Measurements from ENCODE around the gene NLGN1.

Gene NLGN1

DNA sequence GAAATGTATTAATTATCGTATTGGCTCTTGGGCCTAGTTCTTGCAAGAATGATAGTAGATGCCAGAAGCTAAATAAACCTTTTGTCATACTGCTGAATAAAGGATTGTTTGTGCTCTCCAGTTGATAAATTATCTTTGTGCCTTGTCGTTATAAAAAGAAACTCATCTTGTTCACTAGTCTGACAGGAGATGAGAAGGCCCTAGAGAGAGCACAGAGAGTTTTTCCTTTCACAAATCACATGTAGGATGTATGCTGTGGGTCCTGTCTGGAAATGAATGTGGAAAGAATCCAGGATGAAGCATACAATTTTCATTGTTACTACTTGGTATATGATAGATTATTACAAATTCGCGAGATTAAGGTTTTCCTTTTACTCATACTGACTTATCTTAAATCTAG, 113.0 kb downstream of the NLGN1 start:
- TF ChIP-seq, protein P1, sequence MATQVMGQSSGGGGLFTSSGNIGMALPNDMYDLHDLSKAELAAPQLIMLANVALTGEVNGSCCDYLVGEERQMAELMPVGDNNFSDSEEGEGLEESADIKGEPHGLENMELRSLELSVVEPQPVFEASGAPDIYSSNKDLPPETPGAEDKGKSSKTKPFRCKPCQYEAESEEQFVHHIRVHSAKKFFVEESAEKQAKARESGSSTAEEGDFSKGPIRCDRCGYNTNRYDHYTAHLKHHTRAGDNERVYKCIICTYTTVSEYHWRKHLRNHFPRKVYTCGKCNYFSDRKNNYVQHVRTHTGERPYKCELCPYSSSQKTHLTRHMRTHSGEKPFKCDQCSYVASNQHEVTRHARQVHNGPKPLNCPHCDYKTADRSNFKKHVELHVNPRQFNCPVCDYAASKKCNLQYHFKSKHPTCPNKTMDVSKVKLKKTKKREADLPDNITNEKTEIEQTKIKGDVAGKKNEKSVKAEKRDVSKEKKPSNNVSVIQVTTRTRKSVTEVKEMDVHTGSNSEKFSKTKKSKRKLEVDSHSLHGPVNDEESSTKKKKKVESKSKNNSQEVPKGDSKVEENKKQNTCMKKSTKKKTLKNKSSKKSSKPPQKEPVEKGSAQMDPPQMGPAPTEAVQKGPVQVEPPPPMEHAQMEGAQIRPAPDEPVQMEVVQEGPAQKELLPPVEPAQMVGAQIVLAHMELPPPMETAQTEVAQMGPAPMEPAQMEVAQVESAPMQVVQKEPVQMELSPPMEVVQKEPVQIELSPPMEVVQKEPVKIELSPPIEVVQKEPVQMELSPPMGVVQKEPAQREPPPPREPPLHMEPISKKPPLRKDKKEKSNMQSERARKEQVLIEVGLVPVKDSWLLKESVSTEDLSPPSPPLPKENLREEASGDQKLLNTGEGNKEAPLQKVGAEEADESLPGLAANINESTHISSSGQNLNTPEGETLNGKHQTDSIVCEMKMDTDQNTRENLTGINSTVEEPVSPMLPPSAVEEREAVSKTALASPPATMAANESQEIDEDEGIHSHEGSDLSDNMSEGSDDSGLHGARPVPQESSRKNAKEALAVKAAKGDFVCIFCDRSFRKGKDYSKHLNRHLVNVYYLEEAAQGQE (IDR thresholded peaks at IDR 0.05; ENCODE audit: insufficient read depth in 1 of 2, low read depth in 2 of 2, low read length in 2 of 2) = no peak
- TF ChIP-seq POLR2AphosphoS5 (IDR thresholded peaks at IDR 0.05; ENCODE audit: low read depth, low read length) (no peak), FOXP2 (optimal IDR thresholded peaks at IDR 0.05; ENCODE audit: borderline replicate concordance, extremely low read depth, extremely low read length, insufficient read depth) (no peak), SIN3A (IDR thresholded peaks at IDR 0.05; ENCODE audit: borderline replicate concordance, insufficient read depth, low read length) (no peak), TAF1 (IDR thresholded peaks at IDR 0.05; ENCODE audit: borderline replicate concordance, insufficient read depth, low read length) (no peak)

GRCh38 chr3:173513123-173513522, 115.6 kb downstream of the NLGN1 start:
- TF ChIP-seq FOXP2 (optimal IDR thresholded peaks at IDR 0.05; ENCODE audit: borderline replicate concordance, extremely low read depth, extremely low read length, insufficient read depth) = no peak
- no peak for TF ChIP-seq TAF1 (IDR thresholded peaks at IDR 0.05; ENCODE audit: borderline replicate concordance, insufficient read depth, low read length)
- no peak for TF ChIP-seq POLR2AphosphoS5 (IDR thresholded peaks at IDR 0.05; ENCODE audit: low read depth, low read length)
- TF ChIP-seq SIN3A (IDR thresholded peaks at IDR 0.05; ENCODE audit: borderline replicate concordance, insufficient read depth, low read length) = no peak
- TF ChIP-seq, protein P1 (IDR thresholded peaks at IDR 0.05; ENCODE audit: insufficient read depth in 1 of 2, low read depth in 2 of 2, low read length in 2 of 2) = no peak

GRCh38 chr3:173529062-173529711, 131.6 kb downstream of the NLGN1 start:
- no peak for TF ChIP-seq SIN3A (IDR thresholded peaks at IDR 0.05; ENCODE audit: borderline replicate concordance, insufficient read depth, low read length)
- TF ChIP-seq POLR2AphosphoS5 (IDR thresholded peaks at IDR 0.05; ENCODE audit: low read depth, low read length) = no peak
- TF ChIP-seq, protein P1 (IDR thresholded peaks at IDR 0.05; ENCODE audit: insufficient read depth in 1 of 2, low read depth in 2 of 2, low read length in 2 of 2) = no peak
- TF ChIP-seq TAF1 (IDR thresholded peaks at IDR 0.05; ENCODE audit: borderline replicate concordance, insufficient read depth, low read length) = no peak
- TF ChIP-seq FOXP2 (optimal IDR thresholded peaks at IDR 0.05; ENCODE audit: borderline replicate concordance, extremely low read depth, extremely low read length, insufficient read depth) = no peak

DNA sequence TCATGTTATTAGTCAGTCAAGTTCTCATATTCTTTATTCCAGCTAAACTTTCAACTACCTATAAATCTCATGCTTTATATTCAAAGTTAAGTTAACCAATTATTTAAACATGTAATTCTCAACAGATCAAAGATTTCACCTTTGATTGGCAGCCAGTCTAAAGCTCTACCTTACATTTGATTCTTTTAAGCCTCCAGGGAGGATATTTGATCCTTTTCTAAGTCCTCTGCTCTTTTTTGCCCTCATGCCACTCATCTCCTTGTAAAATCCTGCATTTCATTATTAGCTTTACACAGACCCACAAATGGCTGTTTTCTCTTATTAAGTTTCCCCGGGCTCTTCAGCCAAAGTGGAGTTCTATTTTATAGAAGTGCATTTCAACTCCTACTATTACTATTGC, 134.1 kb downstream of the NLGN1 start:
- no peak for TF ChIP-seq FOXP2 (optimal IDR thresholded peaks at IDR 0.05; ENCODE audit: borderline replicate concordance, extremely low read depth, extremely low read length, insufficient read depth)
- TF ChIP-seq POLR2AphosphoS5 (IDR thresholded peaks at IDR 0.05; ENCODE audit: low read depth, low read length) = no peak
- no peak for TF ChIP-seq TAF1 (IDR thresholded peaks at IDR 0.05; ENCODE audit: borderline replicate concordance, insufficient read depth, low read length)
- TF ChIP-seq SIN3A (IDR thresholded peaks at IDR 0.05; ENCODE audit: borderline replicate concordance, insufficient read depth, low read length) = no peak
- TF ChIP-seq, protein P1 (IDR thresholded peaks at IDR 0.05; ENCODE audit: insufficient read depth in 1 of 2, low read depth in 2 of 2, low read length in 2 of 2) = no peak
